ENCODE data around the gene SMIM44.

- TF ChIP-seq POLR2AphosphoS5 (IDR thresholded peaks at IDR 0.05) (no peak), CTCF (IDR thresholded peaks at IDR 0.05) (no peak), POLR2A (IDR thresholded peaks at IDR 0.05) (no peak)
Observed at GRCh38 chr19:3448616-3449334, 34.5 kb downstream of the SMIM44 start.
